NCI-H82 (cell line): ENCODE data around the gene WDR33.
"Not testable (repeated sequence)": the region's sequence is repeated elsewhere in the genome, so short reads cannot be mapped to it uniquely, and the experiment has no call there.

Experiments used
- DNase-seq: peaks from one replicate; lab custom pipeline; 2025; lab: John Stamatoyannopoulos, UW

The WDR33 gene

DNA sequence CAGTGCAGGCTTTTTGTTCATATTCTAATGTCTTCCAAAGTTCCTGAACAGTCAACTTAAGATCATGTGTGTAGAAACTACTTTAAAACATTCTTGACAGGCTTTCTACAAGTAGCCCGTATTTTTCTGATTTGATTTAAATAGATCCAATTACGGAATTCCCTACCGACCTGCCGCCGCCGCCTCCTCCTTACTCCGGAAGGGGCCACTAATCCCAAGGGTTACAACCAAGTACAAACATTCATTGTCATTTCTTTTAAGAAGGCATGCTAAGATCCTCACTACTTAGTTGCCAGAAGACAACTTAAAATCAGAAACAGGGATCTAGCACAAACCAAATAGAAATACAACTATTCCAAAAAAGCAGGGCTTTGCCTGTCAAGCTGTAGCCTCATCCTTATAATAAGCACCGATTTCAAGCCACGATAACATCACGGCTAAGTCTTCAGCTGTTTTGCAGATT lies 784 bp downstream of the WDR33 start:
- peak; percentile 83 for DNase-seq

DNA sequence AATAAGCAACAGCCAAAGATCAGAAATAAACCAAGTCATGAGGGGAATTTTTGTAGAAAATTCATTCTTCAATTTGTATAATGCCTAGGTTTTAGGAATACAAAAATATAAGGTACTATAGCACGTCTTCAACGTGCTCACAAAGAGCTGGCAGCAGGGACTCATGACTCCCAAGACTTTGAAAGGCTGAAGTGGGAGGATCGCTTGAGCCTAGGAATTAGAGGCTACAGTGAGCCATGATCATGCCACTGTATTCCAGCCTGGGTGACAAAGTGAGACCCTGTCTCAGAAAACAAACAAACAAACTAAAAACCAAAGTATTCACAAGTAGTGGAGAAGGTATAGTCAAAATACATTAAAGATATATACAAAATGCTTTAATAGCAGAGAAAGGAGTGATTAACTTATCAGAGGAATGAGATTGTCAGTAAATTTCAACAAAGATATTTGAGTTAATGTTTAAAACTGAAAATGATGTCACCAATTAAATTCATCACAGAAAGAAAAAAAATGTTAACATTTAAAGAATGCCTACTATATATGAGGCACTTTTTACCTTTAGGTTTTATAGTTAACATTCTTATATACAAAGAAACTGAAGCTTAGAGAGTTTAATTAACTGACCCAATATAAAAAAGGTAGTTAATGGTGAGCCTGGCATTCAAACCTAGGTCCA lies 3.2 kb downstream of the WDR33 start:
- peak; percentile 71 for DNase-seq

DNA sequence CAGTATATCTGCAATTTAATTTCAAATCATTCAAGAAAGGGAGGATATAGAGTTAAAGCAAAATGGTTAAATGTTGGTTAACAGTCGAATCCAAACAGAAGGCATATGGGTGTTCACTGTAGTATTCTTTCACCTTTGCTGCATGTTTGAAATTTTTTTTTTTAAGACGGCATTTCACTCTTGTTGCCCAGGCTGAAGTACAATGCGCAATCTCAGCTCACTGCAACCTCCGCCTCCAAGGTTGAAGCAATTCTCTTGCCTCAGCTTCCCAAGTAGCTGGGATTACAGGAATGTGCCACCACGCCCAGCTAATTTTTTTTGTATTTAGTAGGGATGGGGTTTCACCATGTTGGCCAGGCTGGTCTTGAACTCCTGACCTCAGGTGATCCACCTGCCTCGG lies 4.1 kb downstream of the WDR33 start:
- DNase-seq = not testable (repeated sequence)

DNA sequence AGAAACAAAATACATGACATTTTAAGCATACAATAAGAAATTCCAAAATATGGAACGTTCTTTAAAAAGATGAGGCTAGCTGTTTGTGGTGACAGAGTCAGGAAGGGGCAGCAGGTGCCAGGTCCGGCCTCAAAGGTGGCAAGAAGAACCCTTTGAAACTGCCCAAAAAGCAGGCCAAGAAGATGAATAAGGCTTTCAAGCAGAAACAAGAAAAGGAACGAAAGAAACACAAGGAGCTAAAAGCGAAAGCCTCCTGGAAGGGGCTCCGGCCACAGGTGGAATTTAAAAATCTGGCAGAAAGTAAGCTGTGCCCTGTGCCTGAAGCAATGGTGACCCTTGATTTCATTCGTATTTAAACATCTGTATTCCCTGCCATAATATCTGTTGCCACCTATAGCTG lies 5.5 kb downstream of the WDR33 start:
- no peak for DNase-seq

DNA sequence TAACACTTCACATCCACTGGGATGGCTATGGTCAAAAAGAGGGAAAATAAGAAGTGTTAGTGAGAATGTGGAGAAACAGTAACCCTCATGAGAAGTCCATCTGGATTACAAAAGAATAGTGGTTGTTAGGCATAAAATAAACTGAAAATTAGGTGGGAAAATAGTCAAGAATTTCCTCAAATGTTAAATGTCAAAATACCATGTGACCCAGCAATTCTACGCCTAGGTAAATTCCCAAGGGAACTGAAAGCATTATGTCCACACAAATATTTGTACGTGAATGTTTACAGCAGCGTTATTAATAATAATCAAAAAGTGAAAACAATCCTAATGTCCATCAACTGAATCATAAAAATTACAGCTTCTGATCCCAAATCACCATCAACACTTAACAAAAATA lies 11.0 kb downstream of the WDR33 start:
- no peak for DNase-seq

DNA sequence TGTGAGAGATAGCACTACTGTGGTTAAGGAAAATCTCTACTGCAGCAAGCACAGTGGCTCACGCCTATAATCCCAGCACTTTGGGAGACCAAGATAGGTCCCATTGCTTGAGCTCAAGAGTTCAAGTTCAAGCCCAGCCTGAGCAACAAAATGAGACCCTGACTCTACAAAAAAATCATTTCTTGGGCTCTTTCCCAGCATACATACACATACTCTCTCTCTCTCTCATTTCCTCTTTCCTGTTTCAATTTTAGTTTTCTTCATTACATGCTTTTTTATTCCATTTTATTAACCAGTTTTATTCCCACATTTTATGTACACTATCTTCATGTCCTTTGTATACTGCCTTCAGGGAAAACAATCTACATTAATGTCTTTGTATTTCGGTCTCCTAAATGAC lies 14.6 kb downstream of the WDR33 start:
- no peak for DNase-seq

DNA sequence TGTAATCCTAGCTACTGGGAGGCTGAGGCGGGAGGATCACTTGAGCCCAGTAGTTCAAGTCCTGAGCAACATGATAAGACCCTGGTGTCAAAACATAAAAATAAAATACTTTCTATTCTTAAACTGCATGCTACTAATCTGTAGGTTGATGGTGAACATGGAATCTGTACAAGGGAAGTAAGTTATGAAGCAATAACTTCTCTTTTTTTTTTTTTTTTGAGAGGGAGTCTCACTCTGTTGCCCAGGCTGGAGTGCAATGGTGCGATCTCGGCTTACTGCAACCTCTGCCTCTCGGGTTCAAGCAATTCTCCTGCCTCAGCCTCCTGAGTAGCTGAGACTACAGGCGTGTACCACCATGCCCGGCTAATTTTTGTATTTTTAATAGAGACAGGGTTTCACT lies 16.1 kb downstream of the WDR33 start:
- DNase-seq = not testable (repeated sequence)

DNA sequence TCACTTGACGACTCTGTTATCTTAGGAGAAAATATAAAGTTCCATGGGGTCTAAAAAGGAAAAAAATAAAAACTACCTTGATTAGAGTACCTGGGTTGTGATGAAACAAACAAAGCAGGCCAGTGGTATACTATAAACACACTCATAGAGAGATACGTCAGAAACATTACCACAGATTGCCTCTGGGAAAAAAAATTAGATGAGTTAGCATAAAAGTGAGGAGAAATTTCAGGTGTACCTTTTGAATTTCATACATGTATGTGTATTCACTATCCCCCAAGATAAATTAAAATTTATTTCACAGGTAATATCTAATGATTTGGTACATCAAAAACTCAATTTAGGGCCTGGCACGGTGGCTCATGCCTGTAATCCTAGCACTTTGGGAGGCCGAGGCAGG lies 18.2 kb downstream of the WDR33 start:
- DNase-seq = no peak

DNA sequence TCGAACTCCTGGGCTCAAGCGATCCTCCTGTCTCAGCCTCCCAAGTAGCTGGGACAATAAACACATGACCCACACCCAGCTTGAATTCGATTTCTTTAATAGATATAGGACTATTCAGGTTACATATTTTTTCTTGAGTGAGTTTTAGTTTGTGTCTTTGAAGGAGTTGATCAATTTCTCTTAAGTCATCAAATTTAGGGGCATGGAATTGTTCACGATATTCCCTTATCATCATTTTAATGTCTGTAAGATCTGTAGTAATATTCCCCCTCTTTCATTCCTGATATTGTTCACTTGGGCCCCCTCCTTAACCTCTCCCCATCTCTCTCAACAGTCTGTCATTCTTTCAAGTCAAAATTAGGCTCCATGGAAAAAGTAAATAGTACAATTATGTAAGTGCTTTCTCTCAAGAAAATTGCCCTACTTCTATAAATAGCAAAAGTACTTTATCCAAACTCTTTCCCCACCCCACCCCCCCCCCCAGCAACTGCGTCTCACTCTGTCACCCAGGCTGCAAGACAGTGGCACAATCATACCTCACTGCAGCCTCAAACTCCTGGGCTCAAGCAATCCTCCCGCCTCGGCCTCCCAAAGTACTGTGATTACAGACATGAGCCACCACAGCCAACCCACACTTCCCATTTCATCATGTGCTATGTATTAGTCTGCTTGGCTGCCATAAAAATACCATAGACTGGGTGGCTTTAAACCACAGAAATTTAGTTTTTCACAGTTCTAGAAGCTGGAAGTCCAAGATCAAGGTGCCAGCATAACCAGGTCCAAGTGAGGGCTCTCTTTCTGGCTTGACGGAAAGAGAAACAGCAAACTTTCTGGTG lies 20.1 kb downstream of the WDR33 start:
- no peak for DNase-seq

DNA sequence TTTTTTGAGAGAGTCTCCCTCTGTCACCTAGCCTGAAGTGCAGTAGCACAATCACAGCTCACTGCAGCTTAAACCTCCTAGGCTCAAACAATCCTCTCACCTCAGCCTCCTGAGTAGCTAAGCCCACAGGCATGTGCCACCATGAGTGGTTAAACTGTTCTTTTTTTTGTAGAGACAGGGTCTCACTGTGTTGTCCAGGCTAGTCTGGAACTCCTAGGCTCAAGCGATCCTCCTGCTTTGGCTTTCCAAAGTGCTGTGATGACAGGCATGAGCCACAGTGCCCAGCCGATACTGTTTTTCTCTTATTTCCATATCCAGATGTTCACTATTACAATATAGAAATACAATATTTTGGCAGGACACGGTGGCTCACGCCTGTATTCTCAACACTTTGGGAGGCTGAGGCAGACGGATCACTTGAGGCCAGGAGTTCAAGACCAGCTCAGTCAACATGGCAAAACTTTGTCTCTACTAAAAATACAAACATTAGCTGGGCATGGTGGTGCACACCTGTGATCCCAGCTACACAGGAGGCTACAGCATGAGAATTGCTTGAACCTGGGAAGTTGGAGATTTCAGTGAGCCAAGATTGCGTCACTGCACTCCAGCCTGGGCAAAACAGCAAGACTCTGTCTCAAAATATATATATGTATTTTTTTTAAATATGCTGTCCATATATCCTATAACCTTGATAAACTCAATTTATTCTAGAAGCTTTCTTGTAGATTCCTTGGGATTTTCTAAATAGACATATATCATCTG lies 24.7 kb downstream of the WDR33 start:
- peak; percentile 25 for DNase-seq

DNA sequence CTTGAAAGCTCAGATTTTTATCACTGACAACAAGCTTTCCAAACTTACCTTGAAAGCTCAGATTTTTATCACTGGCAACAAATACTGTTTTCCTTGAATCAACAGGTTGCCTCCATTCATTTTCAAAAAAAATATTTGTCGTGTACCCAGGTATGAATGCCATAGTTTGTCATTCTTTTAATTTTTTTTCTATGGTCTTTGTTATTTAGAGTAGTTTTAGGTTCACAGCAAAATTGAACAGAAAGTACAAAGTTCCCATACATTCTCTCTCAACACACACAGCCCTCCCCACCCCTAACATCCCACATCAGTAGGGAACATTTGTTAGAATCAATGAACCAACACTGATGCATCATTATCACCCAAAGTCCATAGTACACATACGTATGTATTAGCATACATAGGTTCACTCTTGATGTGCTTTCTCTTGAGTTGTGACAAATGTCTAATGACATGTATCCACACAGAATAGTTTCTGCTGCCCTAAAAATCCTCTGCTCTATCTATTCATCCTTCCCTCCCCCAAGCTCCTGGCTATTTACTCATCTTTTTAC lies 25.9 kb downstream of the WDR33 start:
- DNase-seq = no peak

DNA sequence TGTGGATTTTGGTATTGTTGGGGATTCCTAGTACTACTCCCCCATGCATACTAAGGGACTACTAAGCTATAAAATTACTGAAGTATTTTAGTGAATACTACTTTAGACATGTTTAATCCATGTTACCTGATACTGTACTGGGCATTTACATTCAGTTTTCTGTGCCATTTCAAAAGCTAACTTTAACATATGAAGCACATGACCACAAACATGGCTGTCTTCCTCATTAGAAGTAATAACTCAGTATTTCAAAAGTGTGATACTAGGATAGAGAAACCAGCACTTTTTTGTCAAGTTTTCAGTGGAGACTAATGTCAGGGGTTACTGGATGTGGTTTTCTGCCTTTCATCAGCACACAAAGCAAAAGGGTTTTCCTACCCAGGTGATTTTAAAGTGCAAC lies 27.9 kb downstream of the WDR33 start:
- no peak for DNase-seq

DNA sequence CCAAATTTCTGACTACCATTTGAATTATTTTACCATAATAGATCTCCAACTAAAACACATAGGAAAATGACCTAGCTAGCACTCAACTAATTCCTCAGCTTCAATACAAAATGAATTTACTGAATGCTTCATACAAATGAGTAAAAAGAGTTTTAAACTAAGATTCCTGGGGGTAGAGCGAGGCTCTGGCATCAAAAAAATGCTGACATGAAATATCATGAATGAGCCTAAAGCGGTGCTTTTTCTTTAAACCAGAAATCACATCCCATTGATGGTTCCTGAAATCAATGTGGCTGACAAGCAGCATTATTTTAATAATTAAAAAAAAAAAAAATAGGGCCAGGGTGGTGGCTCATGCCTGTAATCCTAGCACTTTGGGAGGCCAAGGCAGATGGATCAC lies 32.1 kb downstream of the WDR33 start:
- DNase-seq = no peak

DNA sequence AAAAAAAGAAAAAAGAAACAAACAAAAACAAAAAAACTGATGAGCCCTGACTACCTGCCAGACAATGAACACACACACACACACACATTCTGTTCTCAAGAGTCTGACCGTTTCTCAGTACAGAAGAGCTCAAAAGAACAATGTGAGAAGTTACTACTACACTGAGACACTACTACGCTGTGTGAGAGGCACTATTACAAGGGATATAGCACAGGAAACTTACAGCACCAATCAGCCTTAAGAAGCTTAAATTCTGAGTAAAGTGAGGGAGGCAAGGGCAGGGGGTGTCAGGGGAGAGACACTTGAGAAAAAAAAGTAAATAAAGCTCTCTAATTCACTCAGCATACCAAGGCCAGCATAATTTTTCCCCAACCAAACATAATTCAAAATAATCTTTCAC lies 32.5 kb downstream of the WDR33 start:
- peak; percentile 52 for DNase-seq

DNA sequence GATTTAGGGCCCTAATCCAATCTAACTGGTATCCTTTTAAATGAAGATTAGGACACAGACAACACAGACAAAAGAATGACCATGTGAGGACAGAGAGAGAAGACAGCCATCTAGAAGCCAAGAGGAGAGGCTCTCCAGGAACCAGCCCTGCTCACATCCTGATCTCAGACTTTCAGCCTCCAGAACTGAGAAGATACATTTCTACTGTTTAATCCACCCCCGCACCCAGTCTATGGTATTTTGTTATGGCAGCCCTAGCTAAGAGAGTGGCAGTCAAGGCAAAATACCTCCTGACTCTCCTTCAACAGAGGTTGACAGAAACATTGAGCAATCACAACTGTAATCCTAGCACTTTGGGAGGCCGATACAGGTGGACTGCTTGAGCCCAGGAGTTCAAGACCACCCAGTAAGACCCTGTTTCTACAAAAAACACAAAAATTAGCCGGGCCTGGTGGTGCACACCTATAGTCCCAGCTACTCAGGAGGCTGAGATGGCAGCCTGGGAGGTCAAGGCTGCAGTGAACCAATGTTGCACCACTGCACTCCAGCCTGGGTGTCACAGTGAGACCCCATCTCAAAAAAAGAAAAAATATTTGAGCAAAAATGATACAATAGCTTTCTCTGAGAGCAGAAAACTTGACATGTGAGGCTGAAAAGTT lies 34.7 kb downstream of the WDR33 start:
- peak; percentile 79 for DNase-seq

DNA sequence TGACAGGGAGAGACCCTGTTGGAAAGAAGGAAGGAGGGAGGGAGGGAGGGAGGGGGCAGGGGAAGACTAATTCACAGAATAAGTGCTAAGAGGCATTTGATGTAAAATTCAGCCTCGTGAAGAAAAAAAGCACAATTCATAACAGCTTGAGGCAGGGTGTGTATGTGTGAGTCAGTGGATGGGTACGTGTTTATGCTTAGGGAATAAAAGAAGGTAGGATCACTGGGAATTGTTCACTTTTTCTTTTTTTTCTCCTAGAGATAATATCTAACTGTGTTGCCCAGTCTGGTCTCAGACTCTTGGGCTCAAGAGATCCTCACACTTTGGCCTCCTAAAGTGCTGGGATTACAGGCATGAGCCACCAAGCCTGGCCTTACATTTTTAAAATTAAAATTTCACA lies 39.2 kb downstream of the WDR33 start:
- no peak for DNase-seq

DNA sequence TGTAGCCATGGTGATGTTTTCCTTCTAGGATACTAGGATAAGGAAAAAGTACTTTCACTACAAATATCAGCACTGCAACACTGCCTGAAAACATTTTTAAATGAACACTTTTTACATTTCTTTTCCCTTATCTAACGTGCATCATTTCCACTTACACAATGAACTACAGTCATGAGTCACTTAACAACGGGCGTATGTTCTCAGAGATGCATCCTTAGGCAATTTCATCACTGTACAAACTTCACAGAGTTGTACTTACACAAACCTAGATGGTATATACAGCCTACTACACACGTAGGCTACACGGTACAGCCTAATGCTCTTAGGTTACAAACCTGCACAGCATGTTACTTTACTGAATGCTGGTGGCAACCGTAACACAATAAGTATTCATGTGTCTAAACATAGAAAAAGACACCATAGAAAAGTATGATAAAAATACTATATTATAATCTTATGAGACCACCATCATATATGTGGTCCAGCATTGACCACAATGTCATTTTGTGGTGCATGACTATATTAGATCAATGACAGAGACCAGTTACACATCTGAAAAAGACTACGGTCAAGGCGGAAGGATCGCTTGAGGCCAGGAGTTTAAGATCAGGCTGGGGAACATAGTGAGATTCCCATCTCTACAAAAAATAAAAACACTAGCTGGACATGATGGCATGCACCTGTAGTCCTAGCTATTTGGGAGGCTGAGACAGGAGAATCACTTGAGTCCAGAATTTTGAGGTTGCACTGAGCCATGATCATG lies 39.8 kb downstream of the WDR33 start:
- DNase-seq = no peak

DNA sequence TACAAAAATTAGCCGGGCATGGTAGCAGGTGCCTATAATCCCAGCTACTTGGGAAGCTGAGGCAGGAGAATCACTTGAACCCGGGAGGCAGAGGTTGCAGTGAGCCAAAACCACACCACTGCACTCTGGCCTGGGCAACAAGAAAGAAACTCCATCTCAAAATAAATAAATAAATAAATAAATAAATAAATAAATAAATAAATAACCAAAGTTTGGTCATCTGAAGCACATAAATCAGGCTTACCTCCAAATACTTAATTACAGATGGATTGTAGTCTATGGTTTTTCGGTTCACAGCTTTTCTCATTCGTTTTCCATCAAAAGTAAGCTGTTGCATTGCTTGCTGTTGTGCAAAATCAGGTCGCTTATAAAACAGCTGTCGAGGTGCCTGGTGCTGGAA lies 40.4 kb downstream of the WDR33 start:
- not testable (repeated sequence) for DNase-seq

DNA sequence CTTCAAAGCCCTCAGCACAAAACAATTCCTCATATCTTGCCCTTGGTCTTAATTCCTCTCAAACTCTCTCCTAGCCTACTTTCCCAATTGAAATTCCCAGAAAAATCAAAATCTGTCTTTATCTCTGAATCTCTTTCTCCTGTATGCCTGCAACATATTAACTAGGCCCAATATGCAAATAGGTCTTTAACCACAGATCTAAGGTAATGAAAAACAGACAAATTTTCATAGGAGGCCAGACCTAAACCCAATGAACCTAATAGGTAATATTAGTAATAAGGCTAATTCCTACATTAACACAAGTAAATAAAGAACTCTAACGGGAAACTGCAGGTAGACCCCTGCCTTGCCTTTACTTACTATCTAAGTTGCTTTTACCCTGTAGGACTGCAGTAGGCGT lies 41.4 kb downstream of the WDR33 start:
- no peak for DNase-seq

DNA sequence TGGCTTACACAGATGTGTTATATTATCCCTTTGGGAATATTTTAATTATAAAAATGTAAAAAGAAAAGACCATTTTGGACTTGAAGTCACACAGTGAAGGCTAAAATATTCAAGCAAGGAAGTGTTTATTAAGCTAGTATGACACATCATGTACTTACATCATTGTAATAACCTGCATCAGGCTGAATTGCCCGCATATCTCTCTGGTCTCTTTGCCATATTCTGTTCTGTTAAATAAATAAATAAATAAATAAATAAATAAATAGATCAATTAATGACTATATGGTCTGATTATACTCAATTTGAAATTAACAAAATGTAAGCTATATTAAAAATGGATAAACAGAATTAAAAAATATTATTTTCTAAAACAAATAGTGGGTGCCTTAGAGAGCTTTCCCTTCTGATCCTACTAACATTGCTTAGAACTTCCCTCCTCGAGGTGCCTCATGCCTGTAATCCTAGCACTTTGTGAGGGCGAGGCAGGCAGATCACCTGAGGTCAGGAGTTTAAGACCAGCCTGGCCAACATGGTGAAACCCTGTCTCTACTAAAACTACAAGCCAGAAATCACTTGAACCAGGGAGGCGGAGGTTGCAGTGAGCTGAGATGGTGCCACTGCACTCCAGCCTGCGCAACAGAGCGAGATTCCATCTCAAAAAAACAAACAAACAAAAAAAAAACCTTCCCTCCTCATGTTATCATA lies 42.0 kb downstream of the WDR33 start:
- DNase-seq = peak; percentile 31

DNA sequence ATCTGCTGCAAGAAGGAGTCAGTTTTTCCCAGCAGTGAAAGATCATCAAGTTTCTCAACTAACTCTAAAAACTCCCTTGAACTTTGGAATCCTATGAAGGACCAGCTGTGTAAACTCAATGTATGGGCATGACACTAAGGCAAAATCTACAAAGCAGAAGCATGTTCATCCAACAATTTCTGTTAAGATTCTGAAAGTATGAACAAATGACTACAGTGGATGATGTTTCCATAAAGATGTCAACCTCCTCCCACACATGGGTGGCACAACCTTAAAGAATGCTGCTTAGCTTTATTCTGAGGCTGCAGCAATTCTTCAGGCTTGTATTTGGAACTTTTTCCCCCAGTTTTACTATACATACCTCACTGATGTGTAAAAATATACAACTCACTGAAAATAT lies 47.2 kb downstream of the WDR33 start:
- DNase-seq = no peak
